ENCODE measurements around the gene LPAR3.

Gene LPAR3

GRCh38 chr1:84929581-84929980 is 36.6 kb upstream of the LPAR3 start:
- Histone ChIP-seq H3K4me2 (ENCODE audit: low read length) (no peak overlapping the region), H3K27me3 (ENCODE audit: control insufficient read depth, low read length) (no peaks in the 10 kb centered on the region), H3K79me2 (ENCODE audit: control insufficient read depth, low read length) (no peaks in the 10 kb centered on the region), H3K36me3 (ENCODE audit: control insufficient read depth, low read length) (peaks cover under 1% of the 10 kb centered on the region; the same call in 1 of the 2 replicates), H3K27ac (ENCODE audit: low read depth, low read length) (no peak overlapping the region), H3K9me2 (replicated peaks; ENCODE audit: control insufficient read depth, low read length) (no peaks in the 10 kb centered on the region), H3K4me3 (ENCODE audit: low read length) (no peak overlapping the region), H3K9me3 (ENCODE audit: control insufficient read depth, insufficient read depth, low read length) (no peaks in the 10 kb centered on the region), H3K4me1 (ENCODE audit: control insufficient read depth, low read length) (no peaks in the 10 kb centered on the region), H4K20me1 (ENCODE audit: control insufficient read depth, insufficient read depth, low read depth, low read length) (no peaks in the 10 kb centered on the region), H3F3A (ENCODE audit: control insufficient read depth, insufficient read depth) (no peaks in the 10 kb centered on the region)
- no peak for TF ChIP-seq CTCF (IDR thresholded peaks at IDR 0.05; ENCODE audit: low read depth, low read length, poor library complexity, severe bottlenecking)
- TF ChIP-seq EZH2phosphoT487 (IDR thresholded peaks at IDR 0.05; ENCODE audit: borderline replicate concordance, low read length): no peak

- Histone ChIP-seq H4K20me1 (ENCODE audit: control insufficient read depth, insufficient read depth, low read depth, low read length) (no peaks in the 10 kb centered on the region), H3K36me3 (ENCODE audit: control insufficient read depth, low read length) (no peaks in the 10 kb centered on the region), H3K4me1 (ENCODE audit: control insufficient read depth, low read length) (no peaks in the 10 kb centered on the region), H3K9me3 (ENCODE audit: control insufficient read depth, insufficient read depth, low read length) (no peaks in the 10 kb centered on the region), H3K79me2 (ENCODE audit: control insufficient read depth, low read length) (no peaks in the 10 kb centered on the region), H3K27me3 (ENCODE audit: control insufficient read depth, low read length) (no peaks in the 10 kb centered on the region), H3K27ac (ENCODE audit: low read depth, low read length) (no peak overlapping the region), H3F3A (ENCODE audit: control insufficient read depth, insufficient read depth) (no peaks in the 10 kb centered on the region), H3K4me3 (ENCODE audit: low read length) (no peak overlapping the region), H3K9me2 (replicated peaks; ENCODE audit: control insufficient read depth, low read length) (no peaks in the 10 kb centered on the region), H3K4me2 (ENCODE audit: low read length) (no peak overlapping the region)
- no peak for TF ChIP-seq CTCF (IDR thresholded peaks at IDR 0.05; ENCODE audit: low read depth, low read length, poor library complexity, severe bottlenecking)
- no peak for TF ChIP-seq EZH2phosphoT487 (IDR thresholded peaks at IDR 0.05; ENCODE audit: borderline replicate concordance, low read length)
Measured at GRCh38 chr1:84928979-84929378, 36.0 kb upstream of the LPAR3 start.

- TF ChIP-seq EZH2phosphoT487 (IDR thresholded peaks at IDR 0.05; ENCODE audit: borderline replicate concordance, low read length) (no peak), CTCF (IDR thresholded peaks at IDR 0.05; ENCODE audit: low read depth, low read length, poor library complexity, severe bottlenecking) (no peak)
- Histone ChIP-seq H3K9me2 (replicated peaks; ENCODE audit: control insufficient read depth, low read length) (no peaks in the 10 kb centered on the region), H3K4me2 (ENCODE audit: low read length) (no peak overlapping the region), H4K20me1 (ENCODE audit: control insufficient read depth, insufficient read depth, low read depth, low read length) (no peaks in the 10 kb centered on the region), H3K4me1 (ENCODE audit: control insufficient read depth, low read length) (no peaks in the 10 kb centered on the region), H3K9me3 (ENCODE audit: control insufficient read depth, insufficient read depth, low read length) (no peaks in the 10 kb centered on the region), H3F3A (ENCODE audit: control insufficient read depth, insufficient read depth) (no peaks in the 10 kb centered on the region), H3K27me3 (ENCODE audit: control insufficient read depth, low read length) (no peaks in the 10 kb centered on the region), H3K36me3 (ENCODE audit: control insufficient read depth, low read length) (no peaks in the 10 kb centered on the region), H3K27ac (ENCODE audit: low read depth, low read length) (no peak overlapping the region), H3K79me2 (ENCODE audit: control insufficient read depth, low read length) (no peaks in the 10 kb centered on the region), H3K4me3 (ENCODE audit: low read length) (no peak overlapping the region)
Measured at GRCh38 chr1:84923317-84923716, 30.3 kb upstream of the LPAR3 start.

GRCh38 chr1:84920159-84920558 is 27.2 kb upstream of the LPAR3 start:
- no peak overlapping the region for H3K4me3 ChIP-seq (ENCODE audit: low read length)

More at GRCh38 chr1:84920159-84920558, 27.2 kb upstream of the LPAR3 start:
- Histone ChIP-seq H3F3A (ENCODE audit: control insufficient read depth, insufficient read depth) (no peaks in the 10 kb centered on the region), H3K4me2 (ENCODE audit: low read length) (no peak overlapping the region), H3K27me3 (ENCODE audit: control insufficient read depth, low read length) (0 out of 2 replicates have a peak, but pooled peaks cover 2% of the 10 kb centered on the region), H3K4me1 (ENCODE audit: control insufficient read depth, low read length) (no peaks in the 10 kb centered on the region), H3K36me3 (ENCODE audit: control insufficient read depth, low read length) (no peaks in the 10 kb centered on the region), H3K79me2 (ENCODE audit: control insufficient read depth, low read length) (no peaks in the 10 kb centered on the region), H3K27ac (ENCODE audit: low read depth, low read length) (no peak overlapping the region), H3K9me2 (replicated peaks; ENCODE audit: control insufficient read depth, low read length) (no peaks in the 10 kb centered on the region), H4K20me1 (ENCODE audit: control insufficient read depth, insufficient read depth, low read depth, low read length) (no peaks in the 10 kb centered on the region), H3K9me3 (ENCODE audit: control insufficient read depth, insufficient read depth, low read length) (no peaks in the 10 kb centered on the region)
- TF ChIP-seq EZH2phosphoT487 (IDR thresholded peaks at IDR 0.05; ENCODE audit: borderline replicate concordance, low read length) (no peak), CTCF (IDR thresholded peaks at IDR 0.05; ENCODE audit: low read depth, low read length, poor library complexity, severe bottlenecking) (no peak)

Data from DOHH2 (cell line).